HG03196 (cell line): Measurements from ENCODE around the gene NDUFAF8.

Experiments
- ATAC-seq: cut with Tn5 transposase; IDR thresholded peaks from one replicate; pipeline ENCODE4 v1.9.1; 2021; ENCODE audit not compliant: unreplicated experiment

Gene NDUFAF8

DNA sequence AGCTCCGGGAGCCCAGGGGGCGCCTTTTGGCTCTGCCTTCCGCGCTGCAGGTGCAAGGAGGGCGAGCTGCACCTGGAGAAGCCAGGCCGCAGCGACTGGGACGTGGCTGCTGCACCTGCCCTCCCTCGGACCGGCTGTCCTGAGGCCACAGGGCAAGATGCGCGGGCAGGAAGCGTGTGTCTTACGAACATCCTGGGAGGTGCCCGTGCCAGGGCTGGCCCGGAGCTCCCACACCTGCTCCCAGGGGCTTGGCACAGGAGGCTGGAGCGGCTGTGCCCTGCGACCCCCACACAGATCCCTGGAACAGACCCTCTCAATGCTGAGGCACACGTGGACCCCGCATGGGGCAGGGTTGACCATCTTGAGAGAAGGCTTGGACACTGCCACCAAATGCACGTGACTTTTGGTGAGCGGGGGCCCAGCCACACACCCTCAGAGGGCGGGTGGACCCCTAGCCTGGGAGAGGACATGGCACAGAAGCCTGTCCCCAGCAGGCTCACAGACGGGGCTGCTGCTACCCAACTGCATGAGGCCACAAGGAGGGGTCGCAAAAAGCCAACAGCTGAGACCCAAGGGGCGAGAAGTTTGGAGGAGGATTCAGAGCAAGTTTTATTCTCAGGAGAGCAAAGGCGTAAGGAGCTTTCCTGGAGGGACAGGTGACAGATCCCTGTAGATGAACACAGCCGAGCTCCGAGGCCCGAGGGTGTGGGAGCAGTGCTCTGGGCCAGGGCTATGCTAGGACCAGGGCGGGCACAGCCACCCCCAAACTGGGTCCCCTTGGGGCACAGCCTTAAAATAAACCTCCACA, 11.4 kb downstream of the NDUFAF8 start:
- ATAC-seq: no peak

DNA sequence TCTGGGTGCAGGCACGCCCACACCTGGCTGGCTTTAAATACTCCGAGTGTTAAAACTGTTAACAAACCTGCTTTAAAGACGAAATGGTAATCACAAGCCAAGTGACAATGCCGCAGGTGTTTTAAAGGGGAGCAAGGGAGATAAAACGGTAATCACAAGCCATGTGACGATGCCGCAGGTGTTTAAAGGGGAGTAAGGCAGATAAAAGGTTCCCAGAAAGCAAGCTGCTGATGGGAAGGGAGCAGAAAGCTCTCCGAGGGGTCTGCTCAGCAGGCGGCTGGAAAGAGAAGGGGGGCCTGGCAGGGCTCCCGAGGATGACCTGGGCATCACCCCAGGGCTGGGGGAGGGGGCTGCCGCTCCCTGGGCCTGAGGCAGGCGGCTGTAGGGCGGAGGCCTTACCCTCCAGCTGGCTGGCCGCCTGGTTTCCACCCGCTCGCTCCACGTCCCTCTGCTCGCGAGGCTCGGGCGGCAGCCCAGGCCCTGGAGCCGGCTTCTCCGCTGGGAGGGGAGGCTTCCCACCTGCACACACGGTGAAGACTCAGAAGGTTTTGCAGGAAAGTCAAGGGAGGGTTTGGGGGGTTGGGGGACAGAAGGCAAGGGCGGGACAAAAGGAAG, 12.1 kb downstream of the NDUFAF8 start:
- no peak for ATAC-seq

DNA sequence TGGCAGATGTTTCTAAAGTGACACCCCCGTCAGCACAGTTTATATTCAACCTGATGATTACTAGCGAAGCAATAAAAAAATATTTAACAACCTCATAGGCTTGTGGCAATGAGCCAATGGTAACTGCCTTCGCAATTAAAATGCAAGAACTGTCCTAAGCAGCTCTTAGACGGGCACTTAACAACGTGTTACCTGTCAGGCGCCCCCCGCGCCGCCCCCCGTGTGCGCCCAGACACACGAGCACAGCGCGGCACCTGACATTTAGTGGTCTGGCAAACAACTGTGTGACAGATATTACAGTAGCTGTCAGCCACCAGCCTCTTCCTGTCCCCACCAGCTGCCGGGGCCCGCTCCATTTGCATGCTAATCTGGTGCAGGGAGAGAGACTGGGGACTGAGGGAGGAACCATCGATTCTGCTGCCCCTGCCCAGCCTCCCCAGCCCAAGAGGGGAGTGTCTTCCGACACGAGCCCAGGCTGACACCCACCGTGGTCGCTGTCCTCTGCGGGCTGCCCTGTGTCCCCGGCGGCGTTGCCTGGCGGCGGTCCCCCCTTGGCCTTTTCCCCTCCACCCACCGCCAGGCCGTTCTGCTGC, 12.7 kb downstream of the NDUFAF8 start:
- ATAC-seq: no peak

DNA sequence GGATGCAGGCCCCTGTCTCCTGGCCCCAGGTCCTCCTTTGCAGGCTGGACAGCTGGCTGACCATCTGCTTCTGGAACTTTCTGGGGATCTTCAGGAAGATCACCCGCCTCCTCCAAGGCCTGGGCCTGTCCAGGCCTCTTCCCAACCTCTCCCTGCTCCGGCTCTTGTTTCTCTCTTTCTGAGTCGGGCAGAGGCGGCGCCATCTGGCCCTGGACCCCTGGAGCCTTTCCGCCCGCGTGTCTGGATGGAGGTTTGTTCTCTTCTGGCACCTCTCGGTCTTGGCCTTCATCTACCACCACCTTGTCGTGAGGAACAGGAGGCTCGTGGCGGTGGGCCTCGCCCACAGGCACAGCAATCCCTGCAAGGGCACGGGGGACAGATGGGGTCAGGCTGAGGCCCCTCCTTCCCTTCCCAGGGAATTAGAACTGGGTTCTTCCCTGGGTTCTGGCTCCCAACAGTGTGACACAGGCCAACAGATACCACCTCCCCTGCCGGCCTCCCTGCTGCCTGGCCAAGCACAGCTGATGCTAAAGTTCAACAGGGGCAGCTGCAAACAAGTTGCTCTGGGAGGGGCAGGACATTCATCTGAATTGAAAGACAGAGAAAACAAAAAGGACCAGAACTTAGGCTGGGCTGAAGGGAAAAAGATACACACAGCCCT, 13.3 kb downstream of the NDUFAF8 start:
- no peak for ATAC-seq

DNA sequence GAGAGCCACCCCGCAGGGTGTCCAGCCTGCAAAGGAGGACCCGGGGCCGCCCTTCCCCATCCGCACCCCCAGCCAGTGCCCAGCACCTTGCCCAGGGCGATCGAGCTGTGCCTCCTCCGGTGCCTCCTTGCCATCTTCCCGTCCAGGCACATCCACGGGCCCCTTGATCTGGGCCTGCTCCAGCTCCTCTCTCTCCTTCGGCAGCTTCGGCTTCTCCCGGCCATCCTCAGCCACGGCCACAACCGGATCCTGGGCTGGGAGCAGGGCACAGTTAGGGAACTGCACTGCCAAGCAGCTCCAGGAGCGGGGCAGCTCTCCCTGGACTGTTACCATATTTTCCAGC, 13.8 kb downstream of the NDUFAF8 start:
- no peak for ATAC-seq

DNA sequence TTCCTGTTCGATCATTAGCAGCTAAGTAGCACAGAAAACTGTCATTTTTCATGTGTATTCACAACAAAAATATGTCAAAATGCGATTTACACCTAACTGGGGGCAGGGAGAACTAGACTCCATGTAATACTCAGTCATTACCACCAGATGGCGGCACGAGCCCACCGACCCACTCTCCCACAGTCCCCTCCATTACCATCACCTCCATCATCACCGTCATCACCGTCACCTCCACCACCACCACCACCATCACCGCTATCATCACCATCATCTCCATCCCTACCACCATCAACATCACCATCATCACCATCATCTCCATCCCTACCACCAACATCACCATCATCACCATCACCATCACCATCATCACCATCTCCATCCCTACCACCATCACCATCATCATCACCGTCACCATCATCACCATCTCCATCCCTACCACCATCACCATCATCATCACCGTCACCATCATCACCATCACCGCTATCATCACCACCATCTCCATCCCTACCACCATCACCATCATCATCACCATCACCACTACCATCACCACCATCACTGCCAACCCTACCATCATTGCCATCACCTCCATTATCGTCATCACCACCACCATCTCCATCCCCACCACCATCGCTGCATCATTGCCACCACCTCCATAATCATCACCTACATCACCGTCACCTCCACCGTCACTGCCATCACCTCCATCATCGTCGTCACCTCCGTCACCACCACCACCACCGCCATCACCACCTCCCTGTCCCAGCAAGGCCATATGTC, 14.4 kb downstream of the NDUFAF8 start:
- ATAC-seq: no peak

DNA sequence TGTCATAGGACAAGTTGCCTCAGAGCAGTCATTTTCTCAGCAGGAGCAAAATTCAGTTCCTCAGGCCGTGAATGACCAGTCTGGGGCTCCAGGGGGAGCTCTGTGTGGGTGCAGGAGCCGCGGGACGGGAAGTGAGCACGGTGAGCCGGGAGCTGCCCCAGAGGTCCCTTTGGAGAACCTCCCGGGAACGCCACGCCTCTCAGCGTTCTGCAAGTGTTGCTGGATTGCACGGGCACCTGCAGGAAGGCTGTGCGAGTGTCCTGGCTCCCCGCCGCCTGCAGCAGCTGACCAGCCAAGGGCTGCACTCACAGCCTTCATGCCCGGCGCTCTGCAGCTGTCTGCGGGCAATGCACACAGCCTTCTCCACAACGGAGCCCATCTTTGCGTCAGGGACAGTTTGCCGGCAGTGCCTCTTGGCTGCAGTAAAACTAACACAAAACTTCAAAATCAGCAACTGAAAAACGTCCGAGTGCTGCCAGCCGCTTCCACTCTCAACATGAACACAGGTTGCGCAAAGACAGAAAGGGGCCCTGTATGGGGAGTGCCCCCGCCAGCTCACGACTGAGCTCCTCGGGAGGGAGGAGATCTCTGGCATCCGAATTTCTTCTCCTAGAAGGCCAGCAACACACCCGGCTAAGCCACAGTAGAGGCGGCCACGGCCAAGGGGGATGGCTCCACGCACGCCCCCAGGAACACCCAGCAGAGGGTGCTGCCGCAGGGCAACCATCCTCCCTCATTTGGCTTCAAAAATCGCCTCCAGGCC, 16.0 kb downstream of the NDUFAF8 start:
- ATAC-seq: no peak

DNA sequence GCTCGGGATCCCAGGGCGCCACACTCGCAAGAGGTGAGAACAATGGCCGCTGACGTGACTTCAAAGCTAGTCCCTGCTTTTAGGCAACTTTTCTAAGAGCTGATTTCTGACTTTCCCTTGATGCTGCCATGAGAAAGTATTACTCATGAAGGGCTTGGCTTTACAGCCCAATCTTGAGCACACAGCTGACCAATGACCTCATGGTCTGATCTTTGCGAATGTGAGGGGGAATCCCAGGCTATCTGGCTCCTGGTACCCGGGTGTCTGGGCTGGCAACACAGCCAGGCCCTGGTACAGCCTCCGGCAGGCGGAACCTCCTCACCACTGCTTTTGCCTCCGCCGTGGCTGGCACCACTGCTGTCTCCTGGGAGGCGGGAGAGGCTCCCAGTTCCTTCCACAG, 17.5 kb downstream of the NDUFAF8 start:
- no peak for ATAC-seq

DNA sequence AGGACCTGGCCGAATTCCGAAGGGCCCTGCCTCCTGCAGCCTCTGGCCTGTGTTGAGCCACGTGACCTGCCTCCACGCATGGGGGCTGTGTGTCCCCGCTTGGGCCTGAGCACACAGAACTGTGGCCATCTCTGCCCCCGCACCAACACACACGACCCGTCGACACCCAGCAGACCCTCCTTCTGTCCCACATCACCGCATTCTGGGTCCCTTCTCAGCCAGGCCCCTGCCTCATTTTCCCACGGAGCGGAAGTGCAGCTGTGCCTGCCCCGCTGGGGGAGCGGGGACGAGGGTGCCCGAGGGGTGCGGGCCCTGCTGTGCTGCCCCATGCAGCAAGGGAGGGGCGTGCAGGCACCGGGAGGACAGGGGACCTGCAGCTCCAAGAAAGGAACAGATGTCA, 18.4 kb downstream of the NDUFAF8 start:
- ATAC-seq: no peak

DNA sequence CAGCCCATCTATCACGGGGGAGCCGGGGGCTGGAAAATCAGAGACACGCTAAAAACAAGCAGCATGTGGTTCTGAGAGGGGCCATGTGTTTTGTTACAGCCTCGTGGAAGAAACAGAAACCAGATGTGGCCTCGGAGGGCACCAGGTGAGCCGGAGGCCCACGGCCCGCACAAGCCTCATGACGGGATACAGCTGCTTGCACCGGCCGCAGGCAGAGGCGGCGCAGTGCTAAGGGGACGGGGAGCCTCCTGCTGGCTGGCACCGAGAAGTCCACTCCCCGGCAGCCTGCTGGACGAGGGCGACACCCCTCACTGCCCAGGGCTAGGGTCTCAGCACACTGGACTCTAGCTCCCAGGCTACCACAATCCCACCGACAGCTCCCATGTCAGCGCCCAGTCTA, 19.2 kb downstream of the NDUFAF8 start:
- ATAC-seq: no peak

DNA sequence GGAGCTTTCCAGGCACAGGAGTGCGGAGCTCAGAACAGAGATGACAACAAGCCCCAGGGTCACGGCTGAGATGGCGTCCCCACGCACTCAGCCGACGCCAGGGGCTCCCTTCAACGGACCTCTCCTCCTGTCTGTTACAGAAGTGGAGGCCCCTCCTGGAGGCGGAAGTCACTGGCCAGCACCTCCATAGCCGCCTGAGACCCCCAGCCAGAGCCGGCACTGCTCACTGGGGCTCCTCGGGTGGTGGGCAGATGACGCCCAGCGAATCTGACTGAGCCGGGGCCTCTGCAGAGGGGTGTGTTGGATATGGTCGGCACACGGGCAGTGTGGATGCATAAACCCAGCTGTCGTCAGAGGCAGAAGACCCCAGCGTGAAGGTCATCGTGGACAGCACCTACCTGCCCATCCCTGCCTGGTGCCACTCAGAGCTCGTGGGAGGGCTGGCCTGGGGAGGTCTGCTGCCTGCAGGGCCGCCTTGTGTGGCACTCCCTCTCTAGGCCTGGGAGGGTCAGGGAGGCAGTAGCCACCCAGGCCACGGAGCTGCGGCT, 20.0 kb downstream of the NDUFAF8 start:
- no peak for ATAC-seq

DNA sequence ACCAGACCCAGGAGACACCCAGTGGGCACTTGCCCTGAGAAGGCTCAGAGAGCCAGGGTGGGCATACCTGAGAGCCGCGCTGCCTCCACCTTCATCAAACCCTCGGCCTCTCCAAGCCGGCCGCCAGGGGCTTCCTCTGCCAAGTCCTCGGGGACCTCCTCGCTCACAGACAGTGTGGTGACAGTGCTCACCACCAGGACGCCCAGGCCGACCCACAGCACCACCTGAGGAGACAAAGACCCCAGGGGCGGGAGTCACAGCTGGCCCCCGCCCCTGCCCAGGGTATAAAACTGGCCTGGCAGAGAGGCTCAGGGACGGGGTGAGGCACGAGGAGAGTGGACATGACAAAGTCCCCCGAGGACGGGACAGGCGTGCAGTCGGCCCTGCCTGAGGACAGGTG, 21.1 kb downstream of the NDUFAF8 start:
- no peak for ATAC-seq

DNA sequence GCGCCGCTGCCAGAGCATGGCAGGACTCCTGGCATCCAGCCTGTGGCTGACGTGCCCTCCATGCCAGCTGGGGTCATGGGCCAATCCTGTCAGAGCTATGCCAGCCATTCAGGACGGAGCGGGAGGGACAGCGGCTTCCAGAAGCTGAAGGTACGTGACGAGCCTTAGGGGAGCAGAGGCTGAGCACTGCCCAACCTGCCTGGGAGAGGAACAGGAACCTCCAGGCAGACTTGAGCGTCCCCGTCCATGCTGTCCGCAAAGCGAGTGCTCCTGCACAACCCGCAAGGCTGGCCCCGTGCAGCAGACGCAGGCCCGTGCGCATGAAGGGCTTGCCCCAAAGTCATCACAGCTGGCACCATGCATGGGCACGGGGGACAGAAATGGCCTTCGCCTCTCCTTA, 21.5 kb downstream of the NDUFAF8 start:
- no peak for ATAC-seq

DNA sequence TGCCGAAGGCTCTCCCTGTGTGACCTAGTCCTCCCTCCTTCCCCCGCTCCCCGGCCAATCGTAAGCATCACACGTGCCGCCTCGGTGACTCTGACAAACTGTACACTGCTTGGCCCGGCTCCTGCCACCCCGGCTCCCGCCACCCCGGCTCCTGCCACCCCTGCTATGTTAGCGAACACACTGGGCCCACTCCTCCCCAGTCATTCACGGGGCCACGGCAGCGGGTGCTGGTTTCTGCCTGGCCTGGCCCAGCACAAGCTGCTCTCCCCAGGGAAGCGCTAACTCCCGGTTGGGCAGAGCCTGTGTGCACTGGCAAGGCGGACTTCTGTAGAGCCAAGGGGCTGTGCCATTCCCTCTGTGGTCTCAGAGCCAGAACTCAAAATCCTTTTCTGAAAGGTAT, 22.0 kb downstream of the NDUFAF8 start:
- no peak for ATAC-seq

DNA sequence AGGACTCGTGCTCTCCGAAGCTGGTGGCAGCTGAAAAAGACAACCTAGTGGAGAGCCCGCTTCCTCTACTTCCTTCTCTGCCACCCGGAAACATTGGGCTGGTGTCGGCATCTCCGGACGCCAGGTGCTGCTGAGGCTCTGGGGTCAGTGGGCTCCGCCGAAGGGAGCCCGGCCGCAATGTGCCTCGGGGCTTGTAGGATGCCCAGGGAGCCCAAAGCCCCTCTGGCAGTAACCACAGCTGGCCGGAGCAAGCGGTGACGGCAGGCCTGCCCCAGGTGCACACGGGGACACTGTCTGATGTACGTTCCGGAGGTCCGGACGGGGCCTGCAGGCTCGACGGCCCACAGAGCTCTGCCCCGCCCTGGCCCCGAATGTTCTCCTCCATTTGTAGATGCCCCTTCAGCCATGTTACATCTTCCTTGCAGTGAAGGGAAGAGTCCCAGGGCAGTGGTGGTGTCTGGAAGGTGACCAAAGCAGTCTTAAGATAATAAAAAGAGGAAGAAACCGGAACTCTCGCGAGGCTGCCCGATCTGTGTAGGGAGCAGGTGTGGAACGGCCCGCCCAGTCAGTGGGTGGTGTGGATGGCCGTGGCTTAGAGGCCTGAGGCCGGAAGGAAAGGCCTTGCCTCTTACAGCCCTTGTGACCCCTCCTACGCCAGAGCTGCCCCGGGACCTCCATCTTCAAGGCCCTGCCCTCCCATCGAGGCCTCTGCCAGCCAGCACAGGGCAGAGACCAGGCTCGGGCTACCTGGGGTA, 22.6 kb downstream of the NDUFAF8 start:
- ATAC-seq: no peak

DNA sequence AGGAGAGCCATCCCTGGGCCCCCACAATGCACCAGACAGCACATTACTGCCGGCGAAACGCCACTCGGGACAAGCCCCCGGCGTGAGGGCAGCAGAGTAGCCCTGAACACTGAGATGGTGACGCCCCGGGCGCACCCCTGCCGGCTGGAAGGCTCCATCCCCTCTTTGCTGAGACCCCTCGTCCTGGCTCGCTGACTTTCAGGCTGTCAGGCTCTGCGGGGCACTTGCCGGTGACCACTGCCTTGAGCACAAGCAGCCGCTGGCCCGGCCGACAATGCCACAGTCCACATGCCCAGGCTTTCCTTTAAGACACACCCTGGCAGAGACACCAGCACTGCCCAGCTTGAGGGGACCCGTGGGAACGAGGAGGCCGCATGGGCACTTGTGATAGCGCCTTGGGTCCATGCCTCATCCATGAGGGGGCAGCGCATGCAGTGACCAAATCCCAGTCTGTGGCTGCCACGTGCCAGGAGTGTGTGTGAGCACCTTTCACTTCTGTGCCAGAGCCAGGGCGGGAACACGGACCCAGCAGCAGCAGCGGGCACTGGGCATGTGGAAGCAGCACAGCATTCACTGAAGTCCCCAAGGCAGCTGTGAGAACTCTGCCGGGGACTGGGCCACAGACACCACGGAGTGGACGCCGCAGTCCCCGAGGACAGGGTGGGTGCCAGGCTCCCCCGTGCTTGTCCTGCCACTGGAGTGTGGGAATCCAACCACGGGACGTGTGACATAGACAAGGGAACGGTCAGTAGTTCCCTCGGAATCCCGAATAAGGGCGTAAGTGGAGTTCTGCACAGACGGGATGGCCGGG, 24.5 kb downstream of the NDUFAF8 start:
- ATAC-seq: no peak

DNA sequence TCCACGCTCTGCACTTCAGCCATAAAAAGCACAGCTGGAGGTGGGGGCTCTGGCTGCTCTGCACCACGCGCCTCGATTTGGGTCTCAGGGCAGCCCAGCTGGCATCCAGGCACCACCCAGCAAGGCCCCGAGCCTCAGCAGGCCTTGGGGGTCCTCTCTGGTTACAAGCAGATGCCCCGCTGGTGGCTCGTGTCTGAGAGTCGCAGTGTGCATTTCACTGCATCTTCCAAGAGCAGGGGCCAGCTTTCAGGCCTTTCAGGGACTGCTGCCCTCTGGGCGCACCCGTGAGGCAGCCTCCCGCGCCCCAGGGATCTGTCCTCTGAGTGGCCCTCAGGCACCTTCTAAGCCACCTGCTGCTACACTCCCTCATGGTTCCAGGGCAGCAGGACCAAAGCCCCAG, 25.5 kb downstream of the NDUFAF8 start:
- no peak for ATAC-seq

DNA sequence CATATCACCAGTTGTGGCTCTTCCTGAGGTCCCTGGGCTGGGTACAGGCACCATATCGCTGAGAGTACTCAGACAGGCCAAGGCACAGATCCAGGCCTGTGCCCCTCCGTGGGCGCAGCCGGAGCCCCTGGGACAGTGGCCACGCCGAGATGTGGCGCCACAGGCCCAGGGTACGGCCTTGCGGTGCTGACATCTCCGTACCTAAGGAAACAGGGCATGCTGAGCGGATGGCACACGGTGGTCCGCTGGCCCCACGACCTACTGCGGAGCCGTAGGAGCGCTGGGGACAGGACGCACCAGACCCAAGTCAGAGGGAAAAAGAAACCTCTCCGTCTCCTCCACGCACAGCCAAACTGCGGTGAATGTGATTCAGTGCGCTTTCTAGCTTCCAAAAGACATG, 26.5 kb downstream of the NDUFAF8 start:
- ATAC-seq: no peak
